GM21576 (cell line): Measurements from ENCODE around the gene PCDHA3.
"Not testable (repeated sequence)": the region's sequence is repeated elsewhere in the genome, so short reads cannot be mapped to it uniquely, and the experiment has no call there.

Source experiments
- ATAC-seq: cut with Tn5 transposase; IDR thresholded peaks from one replicate; pipeline ENCODE4 v1.9.1; 2021; ENCODE audit warnings: mild to moderate bottlenecking, moderate library complexity; ENCODE audit not compliant: unreplicated experiment

Gene PCDHA3

DNA sequence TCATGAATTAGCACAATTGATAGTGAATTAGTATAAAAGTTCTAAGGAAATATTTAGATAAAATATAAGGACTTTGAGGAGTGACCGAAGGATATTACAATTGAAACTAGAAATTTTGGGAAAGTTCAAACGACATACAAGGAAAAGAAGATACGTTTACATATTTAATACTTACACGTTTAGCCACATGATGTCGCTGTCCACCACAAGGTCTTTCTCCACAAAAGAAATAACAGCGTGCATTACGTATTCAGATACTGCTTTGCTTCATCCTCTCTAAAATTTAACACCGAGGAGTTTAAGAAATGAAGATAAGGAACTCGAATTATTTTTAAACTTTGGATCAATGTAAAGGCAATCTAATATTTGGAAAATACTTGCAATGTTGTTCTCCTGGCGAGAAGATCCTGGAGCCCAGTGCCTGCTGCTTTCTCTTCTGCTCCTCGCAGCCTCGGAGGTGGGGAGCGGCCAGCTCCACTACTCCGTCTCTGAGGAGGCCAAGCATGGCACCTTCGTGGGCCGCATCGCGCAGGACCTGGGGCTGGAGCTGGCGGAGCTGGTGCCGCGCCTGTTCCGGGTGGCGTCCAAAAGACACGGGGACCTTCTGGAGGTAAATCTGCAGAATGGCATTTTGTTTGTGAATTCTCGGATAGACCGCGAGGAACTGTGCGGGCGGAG, at the start of gene PCDHA3:
Gene PCDHA3, plus strand, starts transcription at position 242 of the 678 bp plus-strand sequence.
- no peak for ATAC-seq

DNA sequence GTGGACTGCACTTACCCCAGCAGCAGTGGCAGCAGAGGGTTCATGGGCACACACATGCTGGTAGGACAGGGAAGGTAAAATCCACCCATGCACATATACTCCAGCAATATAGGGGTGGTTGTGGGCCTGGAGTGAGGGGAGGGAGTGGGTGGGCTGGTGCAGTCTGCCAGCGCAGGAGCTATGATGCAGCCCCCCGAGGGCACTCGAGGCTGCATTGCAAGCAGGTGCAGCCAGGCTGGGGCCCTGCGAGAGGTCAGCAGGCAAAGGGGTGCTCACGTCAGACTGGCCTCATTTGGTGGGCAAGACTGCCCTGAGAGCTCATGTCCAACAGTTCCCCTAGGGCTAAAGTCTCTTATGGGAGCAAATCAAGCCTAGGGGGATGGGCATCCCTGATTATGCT, 47.3 kb upstream of the PCDHA3 start:
- no peak for ATAC-seq

DNA sequence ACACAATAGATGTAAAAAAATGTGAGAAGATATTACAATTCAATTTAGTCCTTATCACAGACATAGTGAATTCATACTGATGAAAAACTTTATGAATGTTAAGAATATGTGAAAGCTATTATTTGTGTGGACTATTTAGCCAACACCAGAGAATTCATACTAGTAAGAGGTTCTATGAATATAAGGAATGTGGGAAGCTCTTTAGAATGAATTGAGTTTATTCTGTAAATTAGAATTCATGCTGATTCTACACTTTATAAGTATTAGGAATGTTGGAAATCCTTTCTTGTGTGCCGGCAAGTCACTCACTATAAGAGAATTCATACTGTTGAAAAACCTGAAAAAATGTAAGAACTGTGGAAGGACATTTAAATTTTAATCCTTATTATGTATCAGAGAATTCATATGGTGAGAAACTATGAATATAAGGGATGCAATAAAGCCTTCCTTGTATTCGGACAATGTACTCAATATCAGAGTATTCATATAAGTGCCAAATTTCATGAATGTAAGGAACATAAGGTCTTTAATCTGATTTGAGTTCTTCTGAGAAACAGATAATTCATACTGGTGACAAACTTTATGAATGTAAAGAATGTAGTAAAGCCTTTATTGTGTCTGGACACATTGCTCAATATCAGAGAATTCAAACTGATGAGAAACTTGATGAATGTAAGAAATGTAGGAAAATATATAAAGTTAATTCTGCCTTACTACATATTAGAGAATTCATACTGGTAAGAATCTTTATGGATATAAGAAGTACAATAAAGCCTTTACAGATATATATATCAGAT, 36.5 kb upstream of the PCDHA3 start:
- ATAC-seq, result no peak

DNA sequence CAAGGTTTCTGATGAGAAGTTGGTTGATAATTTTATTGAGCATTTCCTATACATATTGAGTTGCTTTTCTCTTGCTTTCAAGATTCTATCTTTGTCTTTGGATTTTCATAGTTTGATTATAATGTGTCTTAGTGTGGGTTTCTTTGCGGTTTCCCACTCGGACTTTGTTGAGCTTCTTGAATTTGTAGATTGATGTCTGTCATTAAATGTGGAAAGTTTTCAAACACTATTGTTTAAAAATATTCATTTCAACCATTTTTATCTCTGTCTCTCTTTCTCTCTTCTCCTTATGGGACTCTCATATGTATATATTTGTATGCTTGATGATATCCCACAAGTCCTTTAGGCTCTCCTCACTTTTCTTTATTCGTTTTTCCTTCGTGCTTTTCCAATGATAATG, 33.4 kb upstream of the PCDHA3 start:
- no peak for ATAC-seq

DNA sequence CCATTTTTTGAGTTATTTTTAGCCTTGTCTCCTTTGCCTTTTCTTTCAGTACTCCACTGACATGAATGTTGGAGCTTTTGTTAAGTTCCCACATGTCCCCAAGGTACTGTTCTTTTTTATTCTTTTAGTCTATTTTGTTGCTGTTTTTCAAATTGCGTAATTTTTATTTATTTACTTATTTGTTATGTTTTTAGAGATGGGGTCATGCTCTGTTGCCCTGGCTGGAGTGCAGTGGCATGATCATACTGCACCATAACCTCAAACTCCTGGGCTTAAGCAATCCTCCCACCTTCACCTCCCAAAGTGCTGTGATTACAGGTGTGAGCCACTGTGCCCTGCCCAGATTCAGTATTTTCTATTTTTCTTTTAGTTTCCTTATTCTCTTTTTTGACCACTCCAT, 20.3 kb upstream of the PCDHA3 start:
- no peak for ATAC-seq

DNA sequence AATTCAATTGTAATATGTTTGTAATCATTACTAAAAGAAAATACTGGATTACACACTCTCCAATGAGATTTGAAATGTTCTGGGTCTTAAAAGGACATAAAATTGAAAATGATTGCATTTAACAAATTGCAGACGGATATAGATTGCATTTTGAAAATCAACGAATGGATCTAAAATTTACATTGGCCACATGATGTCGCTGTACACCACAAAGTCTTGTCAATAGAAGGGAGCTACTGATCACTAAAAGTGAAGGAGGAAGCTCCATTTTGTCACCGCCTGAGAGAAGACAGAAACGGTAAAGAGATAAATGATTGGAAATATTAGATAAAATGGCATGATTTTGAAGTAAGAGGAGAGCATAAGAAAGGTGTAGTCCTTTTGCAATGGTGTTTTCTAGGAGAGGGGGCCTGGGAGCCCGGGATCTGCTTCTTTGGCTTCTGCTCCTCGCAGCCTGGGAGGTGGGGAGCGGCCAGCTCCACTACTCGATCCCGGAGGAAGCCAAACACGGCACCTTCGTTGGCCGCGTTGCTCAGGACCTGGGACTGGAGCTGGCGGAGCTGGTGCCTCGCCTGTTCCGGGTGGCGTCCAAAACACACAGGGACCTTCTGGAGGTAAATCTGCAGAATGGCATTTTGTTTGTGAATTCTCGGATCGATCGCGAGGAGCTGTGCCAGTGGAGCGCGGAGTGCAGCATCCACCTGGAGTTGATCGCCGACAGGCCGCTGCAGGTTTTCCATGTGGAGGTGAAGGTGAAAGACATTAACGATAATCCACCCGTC, 14.8 kb upstream of the PCDHA3 start, which contains the start of gene PCDHA1:
Gene PCDHA1, plus strand, starts transcription at position 236 of the 782 bp plus-strand sequence.
- ATAC-seq, result no peak

DNA sequence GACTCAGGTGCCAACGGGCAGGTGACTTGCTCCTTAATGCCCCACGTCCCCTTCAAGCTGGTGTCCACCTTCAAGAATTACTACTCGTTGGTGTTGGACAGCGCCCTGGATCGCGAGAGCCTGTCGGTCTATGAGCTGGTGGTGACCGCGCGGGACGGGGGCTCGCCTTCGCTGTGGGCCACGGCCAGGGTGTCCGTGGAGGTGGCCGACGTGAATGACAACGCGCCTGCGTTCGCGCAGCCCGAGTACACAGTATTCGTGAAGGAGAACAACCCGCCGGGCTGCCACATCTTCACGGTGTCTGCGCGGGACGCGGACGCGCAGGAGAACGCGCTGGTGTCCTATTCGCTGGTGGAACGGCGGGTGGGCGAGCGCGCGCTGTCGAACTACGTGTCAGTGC, 13.4 kb upstream of the PCDHA3 start:
- ATAC-seq, result not testable (repeated sequence)

DNA sequence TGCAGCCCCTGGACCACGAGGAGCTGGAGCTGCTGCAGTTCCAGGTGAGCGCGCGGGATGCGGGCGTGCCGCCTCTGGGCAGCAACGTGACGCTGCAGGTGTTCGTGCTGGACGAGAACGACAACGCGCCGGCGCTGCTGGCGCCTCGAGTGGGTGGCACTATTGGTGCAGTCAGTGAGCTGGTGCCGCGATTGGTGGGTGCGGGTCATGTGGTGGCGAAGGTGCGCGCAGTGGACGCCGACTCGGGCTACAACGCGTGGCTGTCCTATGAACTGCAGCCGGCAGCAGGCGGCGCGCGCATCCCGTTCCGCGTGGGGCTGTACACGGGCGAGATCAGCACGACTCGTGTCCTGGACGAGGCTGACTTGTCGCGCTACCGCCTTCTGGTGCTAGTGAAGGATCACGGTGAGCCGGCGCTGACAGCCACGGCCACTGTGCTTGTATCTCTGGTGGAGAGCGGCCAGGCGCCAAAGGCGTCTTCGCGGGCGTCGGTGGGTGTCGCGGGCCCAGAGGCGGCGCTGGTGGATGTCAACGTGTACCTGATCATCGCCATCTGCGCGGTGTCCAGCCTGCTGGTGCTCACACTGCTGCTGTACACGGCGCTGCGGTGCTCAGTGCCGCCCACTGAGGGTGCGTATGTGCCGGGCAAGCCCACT, 12.9 kb upstream of the PCDHA3 start:
- ATAC-seq, result not testable (repeated sequence)

DNA sequence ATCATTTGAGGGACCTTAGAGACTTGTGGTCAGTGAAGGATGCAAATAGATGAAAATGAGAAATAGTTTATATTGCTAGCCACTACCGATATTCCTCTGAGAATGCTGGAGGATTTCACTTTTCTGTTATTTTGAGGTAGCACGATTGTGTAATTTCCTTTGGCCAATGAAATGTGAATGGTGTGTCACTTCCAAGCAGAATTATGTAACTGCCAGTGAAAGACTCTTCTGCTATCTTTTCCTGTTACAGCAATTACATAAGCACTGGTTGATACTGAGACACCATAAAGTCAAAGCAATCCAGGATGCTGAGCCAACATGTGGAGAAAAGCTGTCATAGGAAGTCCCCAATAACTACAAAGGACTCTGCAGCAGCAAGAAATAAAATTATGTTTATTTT, 9.8 kb upstream of the PCDHA3 start:
- ATAC-seq, result no peak

DNA sequence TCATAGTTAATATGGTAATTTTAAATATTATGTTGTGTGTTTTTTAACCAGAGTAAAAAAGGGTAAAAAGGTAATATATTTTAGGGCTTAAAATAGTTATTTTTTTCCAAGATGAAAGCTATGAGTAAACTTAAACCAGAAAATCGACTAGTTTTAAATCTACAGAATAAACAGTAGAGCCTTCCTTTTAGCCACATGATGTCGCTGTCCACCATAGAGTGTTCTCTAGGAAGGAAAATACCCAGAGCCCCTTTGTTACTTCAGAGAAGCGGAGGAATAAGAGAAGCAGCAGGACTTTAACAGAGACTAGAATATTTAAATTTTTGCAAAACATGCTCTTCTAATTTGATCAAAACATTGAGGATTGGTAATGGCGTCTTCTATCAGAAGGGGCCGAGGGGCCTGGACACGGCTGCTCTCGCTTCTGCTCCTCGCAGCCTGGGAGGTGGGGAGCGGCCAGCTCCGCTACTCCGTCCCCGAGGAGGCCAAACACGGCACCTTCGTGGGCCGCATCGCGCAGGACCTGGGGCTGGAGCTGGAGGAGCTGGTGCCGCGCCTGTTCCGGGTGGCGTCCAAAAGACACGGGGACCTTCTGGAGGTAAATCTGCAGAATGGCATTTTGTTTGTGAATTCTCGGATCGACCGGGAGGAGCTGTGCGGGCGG, 6.1 kb upstream of the PCDHA3 start, which contains the start of gene PCDHA2:
Gene PCDHA2, plus strand, starts transcription at position 258 of the 664 bp plus-strand sequence.
- ATAC-seq, result no peak

DNA sequence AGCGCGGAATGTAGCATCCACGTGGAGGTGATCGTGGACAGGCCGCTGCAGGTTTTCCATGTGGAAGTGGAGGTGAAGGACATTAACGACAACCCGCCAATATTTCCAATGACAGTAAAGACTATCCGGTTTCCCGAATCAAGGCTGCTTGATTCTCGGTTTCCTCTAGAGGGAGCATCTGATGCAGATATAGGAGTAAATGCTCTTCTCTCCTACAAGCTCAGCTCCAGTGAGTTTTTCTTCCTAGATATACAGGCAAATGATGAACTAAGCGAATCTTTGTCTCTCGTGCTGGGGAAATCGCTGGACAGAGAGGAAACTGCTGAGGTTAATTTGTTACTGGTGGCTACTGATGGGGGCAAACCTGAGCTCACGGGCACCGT, 5.6 kb upstream of the PCDHA3 start:
- no peak for ATAC-seq

DNA sequence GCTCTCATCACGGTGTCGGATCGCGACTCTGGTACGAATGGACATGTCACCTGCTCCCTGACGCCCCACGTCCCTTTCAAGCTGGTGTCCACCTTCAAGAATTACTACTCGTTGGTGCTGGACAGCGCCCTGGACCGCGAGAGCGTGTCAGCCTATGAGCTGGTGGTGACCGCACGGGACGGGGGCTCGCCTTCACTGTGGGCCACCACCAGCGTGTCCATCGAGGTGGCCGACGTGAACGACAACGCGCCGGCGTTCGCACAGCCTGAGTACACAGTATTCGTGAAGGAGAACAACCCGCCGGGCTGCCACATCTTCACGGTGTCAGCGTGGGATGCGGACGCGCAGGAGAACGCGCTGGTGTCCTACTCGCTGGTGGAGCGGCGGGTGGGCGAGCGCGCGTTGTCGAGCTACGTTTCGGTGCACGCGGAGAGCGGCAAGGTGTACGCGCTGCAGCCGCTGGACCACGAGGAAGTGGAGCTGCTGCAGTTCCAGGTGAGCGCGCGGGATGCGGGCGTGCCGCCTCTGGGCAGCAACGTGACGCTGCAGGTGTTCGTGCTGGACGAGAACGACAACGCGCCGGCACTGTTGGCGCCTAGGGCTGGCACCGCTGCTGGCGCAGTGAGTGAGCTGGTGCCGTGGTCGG, 4.7 kb upstream of the PCDHA3 start:
- ATAC-seq, result not testable (repeated sequence)

DNA sequence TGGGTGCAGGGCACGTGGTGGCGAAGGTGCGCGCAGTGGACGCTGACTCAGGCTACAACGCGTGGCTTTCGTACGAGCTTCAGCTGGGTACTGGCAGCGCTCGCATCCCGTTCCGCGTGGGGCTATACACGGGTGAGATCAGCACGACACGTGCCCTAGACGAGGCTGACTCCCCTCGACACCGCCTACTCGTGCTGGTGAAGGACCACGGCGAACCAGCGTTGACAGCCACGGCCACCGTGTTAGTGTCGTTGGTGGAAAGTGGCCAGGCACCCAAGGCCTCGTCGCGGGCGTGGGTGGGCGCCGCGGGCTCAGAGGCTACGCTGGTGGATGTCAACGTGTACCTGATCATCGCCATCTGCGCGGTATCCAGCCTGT, 4.2 kb upstream of the PCDHA3 start:
- no peak for ATAC-seq

DNA sequence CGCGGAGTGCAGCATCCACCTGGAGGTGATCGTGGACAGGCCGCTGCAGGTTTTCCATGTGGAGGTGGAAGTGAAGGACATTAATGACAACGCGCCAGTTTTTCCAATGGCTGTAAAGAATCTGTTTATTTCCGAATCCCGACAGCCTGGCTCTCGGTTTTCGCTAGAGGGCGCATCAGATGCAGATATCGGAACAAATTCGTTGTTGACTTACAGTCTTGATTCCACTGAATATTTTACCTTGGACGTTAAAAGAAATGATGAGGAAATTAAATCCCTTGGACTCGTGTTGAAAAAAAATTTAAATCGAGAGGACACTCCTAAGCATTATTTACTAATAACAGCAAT, 611 bp downstream of the PCDHA3 start:
- no peak for ATAC-seq

DNA sequence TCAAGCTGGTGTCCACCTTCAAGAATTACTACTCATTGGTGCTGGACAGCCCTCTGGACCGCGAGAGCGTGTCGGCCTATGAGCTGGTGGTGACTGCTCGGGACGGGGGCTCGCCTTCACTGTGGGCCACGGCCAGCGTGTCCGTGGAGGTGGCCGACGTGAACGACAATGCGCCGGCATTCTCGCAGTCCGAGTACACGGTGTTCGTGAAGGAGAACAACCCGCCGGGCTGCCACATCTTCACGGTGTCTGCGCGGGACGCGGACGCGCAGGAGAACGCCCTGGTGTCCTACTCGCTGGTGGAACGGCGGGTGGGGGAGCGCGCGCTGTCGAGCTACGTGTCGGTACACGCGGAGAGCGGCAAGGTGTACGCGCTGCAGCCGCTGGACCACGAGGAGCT, 1.5 kb downstream of the PCDHA3 start:
- not testable (repeated sequence) for ATAC-seq

DNA sequence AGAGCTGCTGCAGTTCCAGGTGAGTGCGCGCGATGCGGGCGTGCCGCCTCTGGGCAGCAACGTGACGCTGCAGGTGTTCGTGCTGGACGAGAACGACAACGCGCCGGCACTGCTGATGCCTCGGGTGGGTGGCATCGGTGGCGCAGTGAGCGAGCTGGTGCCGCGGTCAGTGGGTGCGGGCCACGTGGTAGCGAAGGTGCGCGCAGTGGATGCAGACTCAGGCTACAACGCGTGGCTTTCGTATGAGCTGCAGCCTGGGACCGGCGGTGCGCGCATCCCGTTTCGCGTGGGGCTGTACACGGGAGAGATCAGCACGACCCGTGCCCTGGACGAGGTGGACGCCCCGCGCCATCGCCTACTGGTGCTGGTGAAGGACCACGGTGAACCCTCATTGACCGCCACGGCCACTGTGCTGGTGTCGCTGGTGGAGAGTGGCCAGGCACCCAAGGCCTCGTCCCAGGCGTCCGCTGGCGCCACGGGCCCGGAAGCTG, 2.0 kb downstream of the PCDHA3 start:
- ATAC-seq, result no peak

DNA sequence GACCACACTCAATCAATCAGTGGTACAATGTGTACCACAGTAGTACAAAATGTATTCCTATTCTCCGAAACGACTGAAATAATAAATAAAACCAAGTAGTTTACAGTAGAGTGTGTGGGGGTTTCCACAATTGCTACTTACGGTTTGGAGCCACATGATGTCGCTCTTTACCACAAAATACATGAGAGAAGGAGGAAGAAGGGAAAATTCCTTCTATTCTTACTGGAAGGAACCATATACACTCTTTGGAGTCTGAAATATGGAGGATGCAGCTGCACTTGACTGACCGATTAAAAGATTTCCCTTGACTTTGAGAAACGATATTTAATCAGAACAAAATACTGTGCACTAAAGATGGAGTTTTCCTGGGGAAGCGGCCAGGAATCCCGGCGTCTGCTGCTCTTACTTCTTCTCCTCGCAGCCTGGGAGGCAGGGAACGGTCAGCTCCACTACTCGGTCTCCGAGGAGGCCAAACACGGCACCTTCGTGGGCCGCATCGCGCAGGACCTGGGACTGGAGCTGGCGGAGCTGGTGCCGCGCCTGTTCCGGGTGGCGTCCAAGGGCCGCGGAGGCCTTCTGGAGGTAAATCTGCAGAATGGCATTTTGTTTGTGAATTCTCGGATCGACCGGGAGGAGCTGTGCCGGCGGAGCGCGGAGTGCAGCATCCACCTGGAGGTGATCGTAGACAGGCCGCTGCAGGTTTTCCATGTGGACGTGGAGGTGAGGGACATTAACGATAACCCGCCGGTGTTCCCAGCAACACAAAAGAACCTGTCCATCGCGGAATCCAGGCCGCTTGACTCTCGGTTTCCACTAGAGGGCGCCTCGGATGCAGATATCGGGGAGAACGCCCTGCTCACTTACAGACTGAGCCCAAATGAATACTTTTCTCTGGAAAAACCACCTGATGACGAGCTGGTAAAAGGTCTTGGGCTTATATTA, 6.2 kb downstream of the PCDHA3 start, which contains the start of gene PCDHA4:
Gene PCDHA4, plus strand, starts transcription at position 235 of the 942 bp plus-strand sequence.
- no peak for ATAC-seq

DNA sequence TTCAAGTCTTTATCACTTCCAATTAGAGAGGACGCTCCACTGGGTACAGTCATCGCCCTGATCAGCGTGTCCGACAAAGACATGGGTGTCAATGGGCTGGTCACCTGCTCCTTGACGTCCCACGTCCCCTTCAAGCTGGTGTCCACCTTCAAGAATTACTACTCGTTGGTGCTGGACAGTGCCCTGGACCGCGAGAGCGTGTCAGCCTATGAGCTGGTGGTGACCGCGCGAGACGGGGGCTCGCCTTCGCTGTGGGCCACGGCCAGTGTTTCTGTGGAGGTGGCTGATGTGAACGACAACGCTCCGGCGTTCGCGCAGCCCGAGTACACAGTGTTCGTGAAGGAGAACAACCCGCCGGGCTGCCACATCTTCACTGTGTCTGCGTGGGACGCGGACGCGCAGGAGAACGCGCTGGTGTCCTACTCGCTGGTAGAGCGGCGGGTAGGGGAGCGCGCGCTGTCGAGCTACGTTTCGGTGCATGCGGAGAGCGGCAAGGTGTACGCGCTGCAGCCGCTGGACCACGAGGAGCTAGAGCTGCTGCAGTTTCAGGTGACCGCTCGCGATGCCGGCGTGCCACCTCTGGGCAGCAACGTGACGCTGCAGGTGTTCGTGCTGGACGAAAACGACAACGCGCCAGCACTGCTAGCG, 7.5 kb downstream of the PCDHA3 start:
- not testable (repeated sequence) for ATAC-seq
